Measurements from ENCODE around the gene NTM.
"Not testable (repeated sequence)": the region's sequence is repeated elsewhere in the genome, so short reads cannot be mapped to it uniquely, and the experiment has no call there.

The NTM gene

GRCh38 chr11:131895865-131896264, 525.5 kb downstream of the NTM start:
- no peak for DNase-seq (ENCODE audit: low read depth)

DNA sequence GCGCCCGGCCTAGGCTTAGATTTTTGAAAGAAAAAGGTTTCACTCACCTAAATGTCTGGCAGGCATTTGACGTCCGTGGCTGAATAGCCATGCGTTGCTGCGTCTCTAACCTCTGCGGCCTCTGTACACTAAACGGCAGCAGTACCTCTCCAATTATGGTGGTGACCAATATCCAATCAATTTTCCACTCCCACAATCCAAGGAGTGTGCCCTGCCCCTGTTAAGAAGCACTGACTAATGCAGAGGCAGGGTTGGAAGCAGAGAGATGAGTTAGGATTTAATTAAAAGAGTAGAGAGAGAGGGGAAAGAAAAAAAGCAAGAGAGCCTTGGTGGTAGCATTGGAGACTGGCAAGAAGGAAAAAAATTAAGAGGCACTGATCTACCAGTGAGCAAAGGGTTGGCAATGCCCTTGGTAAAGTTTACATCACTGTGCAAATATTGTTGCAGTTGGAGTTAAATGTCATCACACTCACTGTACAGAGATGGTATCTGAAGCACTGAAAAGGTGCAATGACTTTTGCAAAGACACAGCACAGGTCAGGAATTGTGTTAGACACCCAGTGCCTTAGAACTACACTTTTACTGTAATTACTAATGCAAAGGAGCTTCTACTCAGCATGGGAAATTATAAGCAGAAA, 526.7 kb downstream of the NTM start:
- DNase-seq (ENCODE audit: low read depth), result no peak

- no peak for DNase-seq (ENCODE audit: low read depth)
Observed at GRCh38 chr11:131897956-131898355, 527.5 kb downstream of the NTM start.

DNA sequence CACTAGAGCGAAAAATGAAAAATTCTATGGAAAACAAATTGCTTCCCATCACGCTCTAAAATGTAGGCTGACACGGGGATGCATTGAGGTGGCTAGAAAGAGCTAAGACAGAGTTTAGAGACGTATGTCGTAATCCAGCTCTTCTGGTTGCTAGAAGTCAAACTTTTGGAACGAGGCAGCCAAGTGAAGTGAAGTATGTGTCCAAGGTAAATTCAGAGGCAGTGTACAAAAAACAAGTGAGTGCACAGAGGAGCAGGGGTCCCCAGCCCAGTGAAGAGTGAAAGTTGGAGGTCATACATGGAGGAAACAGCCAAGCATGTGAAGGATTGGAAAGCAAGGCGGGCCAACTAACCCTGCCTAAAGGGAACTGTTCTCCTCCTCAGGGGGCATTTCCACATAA, 528.5 kb downstream of the NTM start:
- DNase-seq (ENCODE audit: low read depth), result no peak

DNA sequence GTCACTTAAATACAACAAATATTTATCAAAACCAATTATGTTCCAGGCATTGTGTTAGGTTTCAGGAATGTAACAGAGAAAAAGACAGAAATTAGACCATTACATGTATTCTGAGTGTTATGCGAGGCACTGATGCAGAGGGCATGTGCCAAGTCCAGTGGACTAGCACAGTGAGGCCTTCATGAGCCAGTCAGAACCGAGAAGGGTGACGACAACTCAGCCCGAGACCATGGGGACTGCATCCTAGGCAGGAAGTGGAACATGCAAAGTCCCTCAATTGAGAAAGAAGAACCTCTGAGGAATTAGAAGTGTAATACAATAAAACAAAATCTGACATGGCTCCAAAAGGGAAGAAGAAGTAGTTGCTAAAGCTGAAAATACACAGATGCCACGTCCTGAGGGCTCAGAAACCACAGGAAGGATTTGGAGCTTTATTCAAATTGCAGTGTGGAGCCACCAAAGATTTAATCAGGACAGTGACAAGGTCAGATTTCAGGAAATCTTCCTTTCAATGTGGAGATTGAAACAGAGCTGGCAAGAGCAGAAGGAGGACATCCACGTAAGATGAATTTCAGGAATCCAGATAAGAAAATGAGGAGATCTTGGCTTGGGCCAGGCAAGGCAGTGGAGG, 529.6 kb downstream of the NTM start:
- no peak for DNase-seq (ENCODE audit: low read depth)

DNA sequence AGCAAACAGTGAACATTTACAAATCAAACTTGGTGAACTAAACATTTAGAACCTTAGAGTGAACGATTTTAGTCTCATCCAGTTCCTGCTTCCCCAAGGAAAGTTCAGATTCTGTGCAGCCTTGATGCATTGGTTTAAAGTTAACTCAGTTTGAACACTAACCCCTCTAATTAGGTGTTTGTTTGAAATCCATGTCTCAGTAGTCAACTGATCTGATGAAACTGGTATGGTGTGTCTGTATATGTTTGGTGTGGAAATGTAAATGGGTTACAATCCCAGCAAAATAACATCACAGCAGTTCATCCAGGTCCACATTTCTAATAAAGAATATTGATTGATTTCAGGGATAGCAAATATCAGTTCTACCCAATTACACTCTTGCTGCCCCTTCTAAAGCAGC, 532.0 kb downstream of the NTM start:
- DNase-seq (ENCODE audit: low read depth), result no peak

DNA sequence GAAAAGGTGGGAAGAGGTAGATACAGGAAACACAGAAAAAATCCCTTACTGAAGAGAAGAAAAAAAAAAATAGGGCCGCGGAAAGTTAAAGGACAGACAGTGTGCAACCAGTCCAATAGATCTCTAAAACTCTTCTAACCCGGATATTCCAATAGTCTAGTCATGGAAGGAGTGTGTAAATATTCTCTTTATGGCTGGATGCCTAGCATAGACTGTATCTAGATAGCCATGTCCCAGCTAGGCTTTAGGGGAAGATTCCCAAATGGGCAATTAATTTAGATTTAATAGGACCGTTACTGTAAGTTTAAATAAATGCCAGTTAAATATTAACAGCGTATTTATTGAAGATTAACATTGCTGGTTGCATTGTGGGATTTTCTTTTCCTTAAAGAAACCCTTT, 532.7 kb downstream of the NTM start:
- DNase-seq (ENCODE audit: low read depth), result no peak

GRCh38 chr11:131904756-131905155, 534.3 kb downstream of the NTM start:
- no peak for DNase-seq (ENCODE audit: low read depth)

DNA sequence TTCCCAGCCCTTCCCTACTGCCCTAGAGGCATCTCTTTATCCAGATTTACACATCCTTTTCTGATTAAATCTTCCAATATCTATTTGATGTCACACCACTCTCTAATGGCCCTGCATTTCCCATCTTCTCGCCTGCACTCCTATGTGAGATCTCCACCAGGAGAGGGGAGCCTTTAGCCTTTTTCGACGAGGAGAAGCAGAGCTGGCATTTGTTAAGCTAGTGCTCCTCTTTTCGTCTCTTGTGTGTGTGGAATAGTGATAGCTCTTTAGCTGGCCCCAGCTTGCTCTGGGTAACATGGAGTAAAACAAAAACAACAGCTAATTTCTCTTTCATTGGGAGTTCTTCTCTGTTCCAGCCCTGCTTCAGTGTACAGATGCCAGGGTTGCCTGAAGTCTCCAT, 536.5 kb downstream of the NTM start:
- no peak for DNase-seq (ENCODE audit: low read depth)

DNA sequence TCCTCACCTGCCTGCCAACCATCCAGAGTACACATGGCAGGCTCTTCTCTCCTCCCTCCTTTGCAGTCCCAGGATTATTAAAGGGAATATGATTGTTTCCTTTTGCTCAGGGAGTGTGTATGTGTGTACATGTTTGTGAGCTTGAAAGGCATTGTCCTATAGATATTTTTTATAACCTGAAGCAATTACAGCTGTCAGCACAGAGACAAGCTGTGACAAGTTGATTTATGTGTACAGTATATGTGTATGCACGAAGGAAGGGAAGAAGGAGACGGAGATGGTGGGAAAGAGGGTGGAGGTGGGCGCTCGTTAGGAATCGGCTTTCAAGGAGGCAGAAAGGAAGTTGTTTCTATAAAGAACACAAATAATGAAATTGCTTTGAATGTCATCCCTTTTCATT, 537.0 kb downstream of the NTM start:
- DNase-seq (ENCODE audit: low read depth), result no peak

DNA sequence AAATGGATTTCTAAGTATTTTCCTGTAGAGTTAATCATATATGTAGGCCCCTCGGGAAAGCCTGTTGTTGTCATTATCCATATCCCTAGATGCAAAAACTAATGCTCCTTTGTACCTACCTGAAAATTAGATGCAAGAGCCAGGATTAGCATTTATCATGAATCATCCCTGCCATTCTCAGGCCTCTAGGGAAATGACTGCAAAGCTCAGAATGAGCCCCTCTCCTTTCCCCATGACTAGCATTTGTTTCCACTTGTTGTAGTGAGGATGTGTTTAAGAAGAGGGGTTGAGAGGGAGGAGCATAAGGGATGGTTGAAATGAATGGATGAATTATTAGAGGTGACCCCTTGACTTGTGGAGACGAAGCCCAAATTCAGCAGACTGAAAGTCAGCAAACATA, 537.9 kb downstream of the NTM start:
- no peak for DNase-seq (ENCODE audit: low read depth)

- no peak for DNase-seq (ENCODE audit: low read depth)
Observed at GRCh38 chr11:131909426-131910177, 539.2 kb downstream of the NTM start.

- no peak for DNase-seq (ENCODE audit: low read depth)
Observed at GRCh38 chr11:131910178-131910522, 539.7 kb downstream of the NTM start.

- DNase-seq (ENCODE audit: low read depth), result no peak
Observed at GRCh38 chr11:131910523-131911387, 540.3 kb downstream of the NTM start.

- DNase-seq (ENCODE audit: low read depth), result not testable (repeated sequence)
Observed at GRCh38 chr11:131911388-131912032, 541.1 kb downstream of the NTM start.

GRCh38 chr11:131912134-131912533, 541.7 kb downstream of the NTM start:
- no peak for DNase-seq (ENCODE audit: low read depth)

DNA sequence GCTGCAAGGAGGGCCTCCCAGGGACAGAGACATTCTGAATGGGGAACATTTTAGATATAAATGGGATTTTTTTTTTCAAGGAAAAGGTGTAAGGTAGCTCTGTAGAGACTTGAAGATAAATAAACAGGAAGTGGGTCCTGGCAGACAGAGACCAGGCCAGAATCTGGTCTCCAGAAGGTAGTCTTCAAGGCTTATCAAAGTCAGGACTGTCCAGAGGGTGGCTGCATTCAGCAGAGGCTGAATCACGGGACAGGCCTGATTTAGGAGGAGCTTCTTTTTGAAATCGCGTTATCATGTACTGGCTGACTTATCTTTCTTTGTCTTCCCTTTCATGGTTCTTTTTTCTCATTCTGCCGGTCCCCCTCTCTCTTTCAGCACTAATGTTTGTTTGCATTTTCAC, 542.9 kb downstream of the NTM start:
- DNase-seq (ENCODE audit: low read depth), result no peak

- DNase-seq (ENCODE audit: low read depth), result no peak
Observed at GRCh38 chr11:131914361-131914774, 544.0 kb downstream of the NTM start.

GRCh38 chr11:131916638-131917037, 546.2 kb downstream of the NTM start:
- no peak for DNase-seq (ENCODE audit: low read depth)

DNA sequence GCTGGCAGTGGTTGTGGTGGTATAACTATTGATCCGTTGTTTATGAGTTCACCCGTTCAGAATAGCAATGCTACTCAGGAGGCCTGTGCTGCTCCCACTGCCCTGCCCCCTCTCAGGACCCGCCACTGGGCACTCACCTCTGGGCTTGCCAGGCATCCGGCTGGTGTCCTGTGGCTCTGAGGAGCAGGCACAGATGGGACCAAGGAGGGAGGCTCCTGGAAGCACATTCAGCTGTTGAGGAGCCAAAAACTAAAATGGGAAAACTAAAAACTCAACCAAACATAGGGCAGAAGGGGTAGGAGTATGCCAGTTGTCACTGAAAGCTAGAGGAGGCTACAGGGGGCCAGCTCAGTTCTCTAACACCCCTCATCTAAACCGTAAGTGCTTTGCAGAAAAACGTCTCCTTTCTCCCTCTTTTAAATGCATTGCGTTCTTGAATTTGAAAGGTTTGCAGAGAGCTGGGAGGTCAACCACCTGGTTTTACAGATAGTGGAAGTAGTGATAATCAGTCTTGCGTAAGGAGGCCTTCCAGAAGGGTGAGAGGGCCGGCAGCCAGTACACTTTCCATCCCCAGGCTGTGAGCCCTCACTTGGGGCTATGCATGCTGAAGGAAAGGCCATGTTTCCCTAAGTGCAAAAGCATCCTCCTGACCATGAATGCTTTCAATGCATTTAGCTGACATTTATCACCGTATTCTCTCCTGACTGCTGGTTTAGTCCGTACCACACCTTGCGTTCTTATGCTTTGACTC, 547.4 kb downstream of the NTM start:
- DNase-seq (ENCODE audit: low read depth), result no peak

DNA sequence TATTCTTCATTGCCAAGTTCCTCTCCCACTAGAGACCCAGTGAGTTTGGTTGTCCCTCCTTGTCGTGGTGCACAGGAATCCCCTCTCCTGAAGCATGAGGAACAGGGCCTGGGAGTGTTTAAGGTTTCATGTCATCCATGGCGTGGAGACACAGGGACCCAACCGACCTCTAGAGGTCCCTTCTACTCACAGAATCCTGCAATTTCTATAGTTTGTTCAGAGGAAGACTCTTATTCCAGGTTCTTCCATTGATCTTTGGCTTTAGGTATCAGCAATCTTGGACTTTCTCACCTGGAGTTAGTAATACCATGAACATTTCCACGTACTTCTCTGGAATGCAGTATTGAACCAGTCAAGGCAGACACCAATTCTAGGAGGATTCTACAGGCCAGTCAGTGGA, 548.2 kb downstream of the NTM start:
- no peak for DNase-seq (ENCODE audit: low read depth)

Measured in stimulated activated CD8-positive, alpha-beta memory T cell treated with anti-CD3 and anti-CD28 coated beads, Interleukin-12 subunit alpha, Interleukin-12 subunit beta, amount 100 ng/mL, for 4 hours (primary cell).